22Rv1 (cell line): Measurements from ENCODE around the gene NOS1AP.

Source experiments
- ZFX ChIP-seq: fragments of 450-650 bp; IDR thresholded peaks from 2 replicates; pipeline ENCODE4 v1.6.1; 2017; ENCODE audit warnings: antibody characterized with exemption, borderline replicate concordance
- TF ChIP-seq, protein P1 (sequence below): fragments of 450-650 bp; IDR thresholded peaks from 2 replicates; pipeline ENCODE4 v1.5.1; 2017; ENCODE audit warnings: mild to moderate bottlenecking

GRCh38 chr1:162178432-162178831 lies 108.9 kb downstream of the NOS1AP start:
- TF ChIP-seq, protein P1, sequence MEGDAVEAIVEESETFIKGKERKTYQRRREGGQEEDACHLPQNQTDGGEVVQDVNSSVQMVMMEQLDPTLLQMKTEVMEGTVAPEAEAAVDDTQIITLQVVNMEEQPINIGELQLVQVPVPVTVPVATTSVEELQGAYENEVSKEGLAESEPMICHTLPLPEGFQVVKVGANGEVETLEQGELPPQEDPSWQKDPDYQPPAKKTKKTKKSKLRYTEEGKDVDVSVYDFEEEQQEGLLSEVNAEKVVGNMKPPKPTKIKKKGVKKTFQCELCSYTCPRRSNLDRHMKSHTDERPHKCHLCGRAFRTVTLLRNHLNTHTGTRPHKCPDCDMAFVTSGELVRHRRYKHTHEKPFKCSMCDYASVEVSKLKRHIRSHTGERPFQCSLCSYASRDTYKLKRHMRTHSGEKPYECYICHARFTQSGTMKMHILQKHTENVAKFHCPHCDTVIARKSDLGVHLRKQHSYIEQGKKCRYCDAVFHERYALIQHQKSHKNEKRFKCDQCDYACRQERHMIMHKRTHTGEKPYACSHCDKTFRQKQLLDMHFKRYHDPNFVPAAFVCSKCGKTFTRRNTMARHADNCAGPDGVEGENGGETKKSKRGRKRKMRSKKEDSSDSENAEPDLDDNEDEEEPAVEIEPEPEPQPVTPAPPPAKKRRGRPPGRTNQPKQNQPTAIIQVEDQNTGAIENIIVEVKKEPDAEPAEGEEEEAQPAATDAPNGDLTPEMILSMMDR = no peak
- no peak for TF ChIP-seq ZFX
